Activated T-cell treated with anti-CD3 and anti-CD28 coated beads for 1 hour (primary cell): ENCODE measurements around the gene RASGRP2.

ENCODE experiments used
- DNase-seq: peaks from one replicate; pipeline ENCODE4 v3.0.0-alpha.2; 2020; ENCODE audit warnings: low read depth

RASGRP2 gene

GRCh38 chr11:64694821-64695365 lies 49.0 kb downstream of the RASGRP2 start:
- no peak for DNase-seq

GRCh38 chr11:64694026-64694755 lies 49.8 kb downstream of the RASGRP2 start:
- DNase-seq, result no peak

- DNase-seq, result no peak
Observed at GRCh38 chr11:64692764-64693331, 51.1 kb downstream of the RASGRP2 start.

- DNase-seq, result no peak
Observed at GRCh38 chr11:64691543-64691942, 52.4 kb downstream of the RASGRP2 start.

- DNase-seq, result no peak
Observed at GRCh38 chr11:64690235-64690634, 53.7 kb downstream of the RASGRP2 start.

- peak; percentile 94 for DNase-seq
Observed at GRCh38 chr11:64688534-64688982, 55.4 kb downstream of the RASGRP2 start.

GRCh38 chr11:64687643-64688533 lies 56.1 kb downstream of the RASGRP2 start:
- DNase-seq, result no peak

- DNase-seq, result no peak
Observed at GRCh38 chr11:64687204-64687603, 56.7 kb downstream of the RASGRP2 start.

- DNase-seq, result no peak
Observed at GRCh38 chr11:64686466-64687170, 57.3 kb downstream of the RASGRP2 start.

- DNase-seq, result no peak
Observed at GRCh38 chr11:64685536-64685935, 58.4 kb downstream of the RASGRP2 start.

GRCh38 chr11:64684357-64684756 lies 59.6 kb downstream of the RASGRP2 start:
- no peak for DNase-seq

- DNase-seq, result no peak
Observed at GRCh38 chr11:64681171-64681570, 62.8 kb downstream of the RASGRP2 start.

- no peak for DNase-seq
Observed at GRCh38 chr11:64679846-64680245, 64.1 kb downstream of the RASGRP2 start.

GRCh38 chr11:64677441-64678023 lies 66.4 kb downstream of the RASGRP2 start:
- no peak for DNase-seq
